GM10266 (cell line): Measurements from ENCODE around the gene SUSD1.

Experiments
- DNase-seq: peaks from one replicate; pipeline ENCODE4 v3.0.0; 2012; ENCODE audit errors: extremely low spot score
- CTCF ChIP-seq: IDR thresholded peaks from 2 replicates; pipeline ENCODE4 v1.5.1; 2012; ENCODE audit warnings: mild to moderate bottlenecking, low read depth; ENCODE audit not compliant: control insufficient read depth, insufficient read depth; ENCODE audit errors: missing control alignments

The SUSD1 gene

GRCh38 chr9:111993319-111993718 is 181.8 kb downstream of the SUSD1 start:
- no peak for TF ChIP-seq CTCF
- no peak for DNase-seq

- peak; percentile 53 for DNase-seq
Observed at GRCh38 chr9:111992523-111992922, 182.6 kb downstream of the SUSD1 start.

GRCh38 chr9:111991179-111991578 is 183.9 kb downstream of the SUSD1 start:
- TF ChIP-seq CTCF = no peak
- no peak for DNase-seq

More at GRCh38 chr9:111992523-111992922, 182.6 kb downstream of the SUSD1 start:
- TF ChIP-seq CTCF = no peak
